HEK293T (cell line): ENCODE results near the gene PLPP2.

Experiments
- CTBP1 ChIP-seq: fragments of 450-650 bp; IDR thresholded peaks from 2 replicates; pipeline ENCODE4 v1.6.1; 2016; ENCODE audit warnings: borderline replicate concordance
- ELF4 ChIP-seq: fragments of 450-650 bp; IDR thresholded peaks from 2 replicates; pipeline ENCODE4 v1.6.1; 2017; ENCODE audit warnings: antibody characterized with exemption
- FOXA1 ChIP-seq: fragments of 450-650 bp; IDR thresholded peaks from 2 replicates; pipeline ENCODE4 v1.6.1; 2016; ENCODE audit warnings: mild to moderate bottlenecking
- FOXM1 ChIP-seq: fragments of 450-650 bp; IDR thresholded peaks from 2 replicates; pipeline ENCODE4 v1.6.1; 2017; ENCODE audit warnings: mild to moderate bottlenecking, borderline replicate concordance
- L3MBTL2 ChIP-seq: fragments of 450-650 bp; conservative IDR thresholded peaks from 2 replicates; pipeline ENCODE4 v1.6.1; 2016; ENCODE audit warnings: mild to moderate bottlenecking
- SUZ12 ChIP-seq: fragments of 450-650 bp; IDR thresholded peaks from 2 replicates; pipeline ENCODE4 v1.6.1; 2016; ENCODE audit warnings: mild to moderate bottlenecking
- TARDBP ChIP-seq: fragments of 450-650 bp; IDR thresholded peaks from 2 replicates; pipeline ENCODE4 v1.6.1; 2016

GRCh38 chr19:279656-280055 is 11.5 kb downstream of the PLPP2 start:
- TF ChIP-seq ELF4, result no peak
- TF ChIP-seq FOXA1, result no peak
- TF ChIP-seq L3MBTL2, result no peak
- no peak for TF ChIP-seq SUZ12
- TF ChIP-seq FOXM1, result no peak
- TF ChIP-seq CTBP1, result no peak
- TF ChIP-seq TARDBP, result no peak
